Stimulated activated CD8-positive, alpha-beta memory T cell treated with anti-CD3 and anti-CD28 coated beads, Interleukin-7, amount 100 ng/mL, for 1 hour (primary cell): ENCODE measurements around the gene SPATS2.
"Not testable (repeated sequence)": the region's sequence is repeated elsewhere in the genome, so short reads cannot be mapped to it uniquely, and the experiment has no call there.

Experiments
- DNase-seq, 2 donors: peaks; one replicate each; pipeline ENCODE4 v3.0.0-alpha.2; 2020; ENCODE audit warnings: low read depth in 2 of 2

SPATS2 gene

DNA sequence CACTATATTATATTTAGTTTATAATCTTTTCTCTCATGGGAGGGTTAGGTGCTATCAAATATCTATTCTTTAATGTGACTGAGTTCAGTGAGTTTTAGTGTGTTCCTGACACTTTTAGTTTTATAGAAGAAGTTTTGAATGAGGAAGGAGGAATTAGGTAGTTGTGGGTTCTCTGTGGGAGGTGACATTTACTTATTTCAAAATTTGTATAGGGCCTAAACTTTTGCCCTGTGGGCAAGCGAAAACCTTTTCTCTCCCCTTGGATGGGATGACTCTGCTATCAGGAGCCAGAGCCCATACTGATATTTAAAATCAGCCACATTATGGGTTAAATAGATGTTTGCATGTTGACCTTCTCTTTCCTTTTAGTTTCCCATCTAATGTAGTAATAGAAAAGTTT is 43.6 kb downstream of the SPATS2 start:
- no peak for DNase-seq

DNA sequence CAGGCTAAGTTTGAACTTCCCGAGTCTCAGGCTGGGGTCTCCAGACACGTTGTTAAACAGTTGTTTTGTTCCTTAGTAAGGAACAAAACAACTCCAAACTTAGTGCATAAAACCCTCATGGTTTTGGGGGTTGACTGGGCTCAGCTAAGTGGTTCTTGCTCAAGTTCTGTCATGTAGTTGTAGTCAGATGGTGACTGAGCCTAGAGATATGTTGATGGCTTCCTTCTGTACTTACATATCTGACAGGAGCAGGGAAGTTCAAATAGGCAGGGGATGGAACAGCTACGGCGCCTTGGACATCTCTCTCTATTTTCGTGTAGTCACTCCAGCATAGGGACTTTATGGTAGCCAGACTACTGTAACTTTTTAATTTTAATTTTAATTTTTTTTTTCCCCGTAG is 45.7 kb downstream of the SPATS2 start:
- DNase-seq: no peak

DNA sequence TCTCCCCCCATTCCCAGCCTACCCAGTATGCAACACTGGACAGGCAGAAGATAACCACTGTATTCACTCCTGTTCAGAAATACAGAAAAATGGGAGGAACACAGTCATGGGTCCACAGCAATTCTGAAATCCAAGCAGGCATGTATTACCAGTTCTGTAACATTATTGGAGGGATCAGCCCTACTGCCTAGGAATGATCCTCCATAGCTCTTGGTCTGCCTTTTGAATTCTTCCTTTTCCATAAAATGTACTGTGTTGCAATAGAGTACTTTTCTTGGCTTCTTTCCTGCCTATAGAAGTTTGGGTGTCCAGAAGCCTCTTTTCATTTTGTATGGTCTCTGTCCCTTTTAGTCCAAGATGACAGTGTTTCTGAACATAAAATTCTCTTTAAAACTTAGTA is 46.5 kb downstream of the SPATS2 start:
- no peak for DNase-seq

DNA sequence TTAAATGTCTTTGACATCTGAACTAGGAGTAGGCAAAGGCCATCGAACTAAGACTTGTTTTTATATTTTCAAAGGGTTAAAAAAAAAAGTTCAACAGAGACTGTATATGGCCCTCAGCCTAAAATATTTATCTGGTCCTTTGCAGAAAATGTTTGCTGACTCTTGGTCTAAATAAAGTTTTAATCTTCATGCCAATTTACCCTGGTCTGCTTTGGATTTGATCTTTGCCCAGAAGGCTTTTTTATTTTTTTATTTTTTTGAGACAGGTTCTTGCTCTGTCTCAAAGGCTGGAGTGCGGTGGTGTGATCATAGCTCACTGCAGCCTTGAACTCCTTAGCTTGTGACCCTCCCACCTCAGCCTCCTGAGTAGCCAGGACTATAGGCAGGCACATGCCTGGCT is 47.1 kb downstream of the SPATS2 start:
- no peak for DNase-seq

DNA sequence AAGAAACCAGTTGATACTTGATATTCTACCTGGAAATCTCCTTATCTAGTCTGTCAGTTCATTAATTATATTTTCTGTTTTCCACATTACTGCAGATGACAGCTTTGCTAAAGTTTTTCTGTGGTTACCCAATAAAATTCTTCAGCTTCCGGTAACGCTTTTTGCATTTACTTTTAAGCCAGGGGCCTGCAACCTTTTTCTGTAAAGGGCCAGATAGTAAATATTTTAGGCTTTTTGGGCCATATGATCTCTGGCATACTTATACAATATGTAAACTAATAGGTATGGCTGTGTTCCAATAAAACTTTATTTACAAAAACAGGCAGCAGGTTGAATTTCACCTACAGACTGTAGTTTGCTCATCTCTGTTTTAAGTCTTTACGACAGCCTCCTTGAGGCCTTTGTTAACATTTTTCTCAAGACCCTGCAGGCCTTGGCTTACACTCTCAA is 48.3 kb downstream of the SPATS2 start:
- DNase-seq: no peak

DNA sequence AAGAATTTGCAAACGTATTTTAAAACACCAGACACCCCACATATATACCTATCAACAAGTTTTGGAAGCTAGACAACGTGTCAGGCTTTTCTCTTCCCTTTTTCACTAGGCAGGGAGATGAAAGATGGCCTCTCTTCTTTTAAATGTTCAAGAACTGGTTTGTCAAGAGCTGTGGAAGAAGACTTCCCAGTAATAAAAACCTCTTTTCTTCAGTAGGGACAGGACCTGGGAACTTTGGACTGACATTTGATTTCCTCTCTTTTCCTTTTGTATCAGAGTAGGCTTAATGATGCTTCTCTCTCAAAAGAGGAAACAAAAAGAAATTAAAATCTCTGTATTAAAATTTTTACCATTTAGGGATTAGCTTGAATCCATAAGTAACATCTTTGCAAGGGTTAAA is 49.6 kb downstream of the SPATS2 start:
- DNase-seq: no peak

DNA sequence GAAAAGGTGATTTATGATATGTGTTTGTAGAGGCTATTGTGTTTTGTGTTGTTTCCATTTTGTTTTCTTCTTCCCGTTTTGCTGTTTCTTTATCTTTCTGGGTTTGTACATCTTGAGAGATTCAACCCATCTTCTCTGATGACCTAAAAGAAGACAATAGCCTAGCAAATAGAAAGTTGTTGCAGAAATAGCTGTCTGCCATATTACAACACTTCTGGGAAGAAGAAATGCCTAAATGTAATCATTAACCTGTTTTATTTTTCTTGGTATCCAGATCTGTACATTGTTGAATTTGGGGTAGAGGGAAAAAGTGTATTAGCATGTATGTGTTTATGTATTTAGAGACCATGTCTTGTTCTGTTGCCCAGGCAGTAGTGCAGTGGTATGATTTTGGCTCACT is 50.3 kb downstream of the SPATS2 start:
- no peak for DNase-seq

DNA sequence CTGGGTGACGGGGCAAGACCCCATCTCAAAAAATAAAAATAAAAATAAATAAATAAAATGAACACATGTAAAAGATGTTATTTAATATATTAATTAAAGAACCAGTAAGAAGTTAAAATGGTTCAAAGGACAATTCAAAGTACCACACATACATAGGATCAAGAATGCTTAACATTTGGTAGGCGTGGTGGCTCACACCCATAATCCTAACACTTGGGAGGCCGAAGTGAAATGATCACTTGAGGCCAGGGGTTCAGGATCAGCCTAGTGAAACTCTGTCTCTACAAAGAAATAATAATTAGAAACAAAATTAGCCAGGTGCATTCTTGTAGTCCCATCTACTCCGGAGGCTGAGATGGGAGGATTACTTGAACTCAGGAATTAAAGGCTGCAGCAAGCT is 53.3 kb downstream of the SPATS2 start:
- DNase-seq: no peak

DNA sequence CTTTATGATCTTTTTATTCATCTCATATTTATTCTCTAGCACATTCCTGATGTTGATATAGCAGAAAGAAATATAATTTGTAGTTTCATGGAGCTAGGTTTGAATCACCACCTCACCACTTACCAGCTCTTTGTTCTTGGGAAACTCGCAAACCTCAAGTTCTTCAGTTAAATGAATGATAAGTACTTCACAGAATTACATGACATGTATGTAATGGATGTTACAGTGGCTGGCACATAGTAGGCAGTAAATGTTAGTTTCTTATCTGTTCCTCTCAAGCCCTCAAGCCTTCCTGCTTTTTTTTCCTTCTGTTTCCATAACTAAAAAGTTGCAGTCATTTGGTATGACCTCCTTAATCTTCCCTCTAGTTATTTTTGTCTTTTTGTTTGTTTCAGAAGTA is 54.9 kb downstream of the SPATS2 start:
- no peak for DNase-seq

DNA sequence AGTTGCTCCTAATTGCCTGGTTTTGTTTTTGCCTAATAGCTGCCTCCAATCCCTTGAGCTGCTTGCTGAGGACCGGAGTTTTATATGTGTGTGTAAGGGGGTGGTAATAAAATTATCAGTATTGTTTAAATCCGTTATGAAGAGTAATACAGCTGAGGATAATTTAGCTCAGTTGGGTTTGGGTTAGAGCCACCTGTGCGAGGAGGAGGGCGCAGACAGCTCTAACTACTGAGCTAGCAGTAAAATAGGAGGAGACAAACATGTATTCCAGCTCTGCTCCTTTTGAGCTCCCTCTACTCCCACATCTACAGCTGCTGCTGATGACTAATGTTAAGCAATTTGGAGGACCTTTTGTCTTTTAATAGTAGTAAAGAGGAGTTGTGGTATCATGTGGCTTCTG is 61.5 kb downstream of the SPATS2 start:
- DNase-seq: no peak

DNA sequence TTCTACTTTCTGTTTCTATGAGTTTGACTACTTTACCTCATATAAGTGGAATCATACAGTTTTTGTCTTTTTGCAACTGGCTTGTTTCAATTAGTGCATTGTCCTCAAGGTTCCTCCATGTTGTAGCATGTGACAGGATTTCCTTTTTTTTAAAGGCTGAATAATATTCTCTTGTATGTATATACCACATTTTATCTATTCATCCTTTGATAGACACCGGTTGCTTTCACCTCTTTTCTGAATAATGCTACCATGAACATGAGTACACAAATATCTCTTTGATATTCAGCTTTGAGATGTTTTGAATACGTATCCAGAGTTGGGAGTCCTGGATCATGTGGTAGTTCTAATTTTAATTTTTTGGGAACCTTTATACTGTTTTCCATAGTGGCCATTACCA is 65.4 kb downstream of the SPATS2 start:
- no peak for DNase-seq

DNA sequence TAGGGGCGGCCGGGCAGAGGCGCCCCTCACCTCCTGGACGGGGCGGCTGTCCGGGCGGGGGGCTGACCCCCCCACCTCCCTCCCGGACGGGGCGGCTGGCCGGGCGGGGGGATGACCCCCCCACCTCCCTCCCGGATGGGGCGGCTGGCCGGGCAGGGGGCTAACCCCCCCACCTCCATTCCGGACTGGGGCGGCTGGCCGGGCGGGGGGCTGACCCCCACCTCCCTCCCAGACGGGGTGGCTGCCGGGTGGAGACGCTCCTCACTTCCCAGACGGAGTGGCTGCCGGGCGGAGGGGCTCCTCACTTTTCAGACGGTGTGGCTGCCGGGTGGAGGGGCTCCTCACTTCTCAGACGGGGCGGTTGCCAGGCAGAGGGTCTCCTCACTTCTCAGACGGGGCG is 69.5 kb downstream of the SPATS2 start:
- DNase-seq: not testable (repeated sequence)

DNA sequence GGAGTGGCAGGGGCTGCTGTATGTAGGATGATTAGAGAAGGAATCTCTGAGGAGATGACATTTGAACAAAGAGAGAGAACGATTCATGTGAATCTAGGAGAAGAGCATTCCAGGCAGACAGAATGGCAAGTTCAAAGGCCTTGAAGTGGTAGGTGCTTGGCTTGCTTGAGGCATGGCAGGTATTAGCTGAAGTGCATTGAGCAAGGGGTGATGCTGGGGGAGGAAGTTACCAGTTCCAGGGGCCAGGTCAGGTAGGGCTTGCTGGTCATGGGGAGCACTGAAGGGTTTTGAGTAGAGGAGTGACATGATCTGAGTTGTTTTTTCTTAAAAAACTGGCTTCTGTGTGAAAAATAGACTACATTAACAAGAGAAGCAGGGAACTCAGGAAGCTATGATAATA is 71.8 kb downstream of the SPATS2 start:
- DNase-seq: no peak

DNA sequence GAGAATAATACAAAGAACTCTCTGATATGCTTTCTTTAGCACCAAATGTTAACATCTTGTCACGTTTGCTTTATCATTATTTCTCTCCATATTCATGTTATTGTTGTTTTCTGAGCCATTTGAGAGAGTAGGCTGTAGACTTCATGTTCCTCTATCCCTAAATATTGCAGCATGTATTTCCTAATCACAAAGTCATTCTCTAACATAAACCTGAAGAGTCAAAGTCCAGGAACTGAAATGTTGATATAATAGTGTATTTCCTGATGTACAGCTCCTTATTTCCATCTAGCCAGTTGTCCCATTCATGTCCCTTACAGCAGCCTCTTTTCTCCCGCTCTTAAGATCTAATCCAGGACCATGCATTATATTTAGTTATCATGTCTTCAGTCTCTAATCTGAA is 72.8 kb downstream of the SPATS2 start:
- no peak for DNase-seq

DNA sequence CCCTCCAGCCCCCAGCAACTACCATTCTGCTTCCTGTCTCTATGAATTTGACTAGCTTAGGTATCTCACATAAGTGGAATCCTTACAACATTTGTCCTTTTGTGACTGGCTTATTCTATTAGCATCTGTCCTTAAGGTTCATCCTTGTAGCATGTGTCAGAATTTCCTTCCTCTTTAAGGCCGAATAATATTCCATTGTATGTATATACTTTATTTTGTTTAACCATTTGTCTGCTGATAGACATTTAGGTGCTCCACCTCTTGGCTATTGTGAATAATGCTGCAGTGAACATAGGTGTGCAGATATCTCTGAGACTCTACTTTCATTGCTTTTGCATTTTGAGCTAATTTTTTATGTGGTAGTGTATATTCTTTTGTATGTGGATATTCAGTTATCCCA is 75.7 kb downstream of the SPATS2 start:
- no peak for DNase-seq

DNA sequence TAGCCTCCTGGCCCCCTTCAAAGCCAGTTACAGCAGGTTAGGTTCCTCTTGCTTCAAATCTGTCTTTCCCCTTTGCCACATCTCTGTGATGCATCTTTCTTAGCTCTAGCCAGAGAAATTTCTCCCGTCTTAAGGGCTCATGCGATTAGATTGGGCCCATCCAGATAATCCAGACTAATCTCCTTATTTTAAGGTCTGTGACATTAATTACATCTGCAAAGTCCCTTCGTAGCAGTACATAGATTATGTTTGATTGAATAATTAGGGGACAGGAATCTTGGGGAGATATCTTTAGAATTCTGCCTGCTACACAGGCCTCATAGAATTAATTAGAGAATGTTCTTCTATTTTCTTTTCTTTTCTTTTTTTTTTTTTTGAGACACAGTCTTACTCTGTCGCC is 79.3 kb downstream of the SPATS2 start:
- DNase-seq: no peak

DNA sequence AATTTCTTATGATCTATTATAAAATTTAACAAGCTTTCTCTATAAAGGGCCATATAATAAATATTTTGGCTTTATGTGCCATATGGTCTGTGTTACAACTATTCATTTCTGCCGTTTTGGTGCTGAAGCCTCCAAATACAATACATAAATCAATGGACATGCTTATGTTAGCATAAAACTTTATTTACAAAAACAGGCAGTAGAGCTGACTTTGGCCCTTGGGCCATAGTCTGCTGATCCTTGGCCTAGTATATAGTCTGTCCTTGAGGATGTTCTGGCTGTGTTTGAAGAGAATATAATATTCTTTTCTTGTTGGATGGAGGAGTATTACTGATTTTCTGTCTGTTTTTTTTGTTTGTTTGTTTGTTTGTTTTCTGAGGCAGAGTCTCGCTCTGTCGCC is 81.6 kb downstream of the SPATS2 start:
- no peak for DNase-seq

DNA sequence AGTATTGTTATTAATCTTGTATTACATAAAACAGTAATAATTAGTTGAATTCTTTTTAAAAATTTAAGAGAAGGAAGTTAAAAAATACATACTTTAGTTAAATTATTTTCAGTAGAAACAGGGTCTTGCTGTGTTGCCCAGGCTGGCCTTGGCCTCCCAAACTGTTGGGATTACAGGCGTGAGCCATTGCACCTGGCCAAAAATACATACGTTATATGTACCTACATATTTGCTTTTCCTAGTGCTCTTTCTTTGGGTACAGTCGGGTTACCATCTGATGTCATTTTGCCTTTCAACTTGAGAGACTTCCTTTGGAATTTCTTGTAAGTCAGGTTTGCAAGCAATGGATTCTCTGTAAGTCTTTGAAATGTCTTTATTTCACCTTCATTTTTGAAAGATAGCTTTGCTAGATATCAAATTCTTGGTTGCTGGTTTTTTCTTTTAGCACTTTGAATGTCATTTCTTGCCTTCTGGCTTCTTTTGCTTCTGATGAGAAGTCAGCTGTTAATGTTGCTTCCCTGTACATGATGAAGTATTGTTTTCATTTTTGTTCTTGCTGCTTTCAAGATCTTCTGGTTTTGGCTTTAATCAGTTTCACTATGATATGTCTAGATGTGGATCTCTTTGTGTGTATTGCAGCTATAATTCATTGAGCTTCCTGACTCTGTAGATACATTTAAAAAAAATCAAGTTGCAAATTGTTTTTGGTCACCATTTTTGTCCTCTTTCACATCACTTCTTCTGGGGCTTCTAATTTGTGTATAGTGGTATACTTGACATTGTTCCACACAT is 84.4 kb downstream of the SPATS2 start:
- no peak for DNase-seq

DNA sequence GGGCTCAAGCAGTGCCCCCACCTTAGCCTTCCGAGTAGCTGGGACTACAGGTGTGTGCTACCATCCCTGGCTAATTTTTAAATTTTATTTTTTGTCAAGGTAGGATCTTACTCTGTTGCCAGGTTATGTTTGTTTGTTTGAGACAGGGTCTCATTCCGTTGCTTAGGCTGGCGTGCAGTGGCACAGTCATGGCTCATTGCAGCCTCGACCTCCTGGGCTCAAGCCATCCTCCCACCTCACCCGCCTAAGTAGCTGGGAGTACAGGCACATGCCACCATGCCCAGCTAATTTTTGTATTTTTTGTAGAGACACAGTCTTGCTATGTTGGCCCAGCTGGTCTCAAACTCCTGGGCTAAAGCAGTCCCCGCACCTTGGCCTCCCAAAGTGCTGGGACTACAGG is 88.2 kb downstream of the SPATS2 start:
- no peak for DNase-seq

DNA sequence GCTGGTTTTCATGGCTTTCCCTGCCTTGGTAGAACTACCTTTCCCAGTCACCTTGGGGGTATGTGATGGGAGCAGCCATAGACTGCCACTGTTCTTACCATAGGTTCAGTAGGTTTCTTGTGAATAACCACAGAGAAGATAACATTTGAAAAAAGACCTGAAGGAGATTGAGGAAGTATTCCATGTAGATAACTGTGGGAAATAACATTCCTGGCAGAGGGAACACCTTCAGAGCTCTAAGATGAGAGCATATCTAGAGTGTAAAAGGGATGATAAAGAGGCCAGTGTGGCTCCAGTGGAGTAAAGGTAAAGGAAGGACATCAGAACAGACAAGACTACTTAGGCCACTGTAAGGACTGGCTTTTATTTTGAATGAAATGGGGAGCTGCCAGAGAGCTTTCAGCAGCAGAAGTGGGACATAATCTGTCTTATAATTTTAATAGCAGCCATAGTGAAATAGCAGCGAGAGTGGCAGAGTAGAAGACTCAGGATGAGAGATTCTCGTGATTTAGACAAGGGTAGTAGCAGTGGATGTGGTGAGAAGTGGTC is 88.9 kb downstream of the SPATS2 start:
- no peak for DNase-seq

DNA sequence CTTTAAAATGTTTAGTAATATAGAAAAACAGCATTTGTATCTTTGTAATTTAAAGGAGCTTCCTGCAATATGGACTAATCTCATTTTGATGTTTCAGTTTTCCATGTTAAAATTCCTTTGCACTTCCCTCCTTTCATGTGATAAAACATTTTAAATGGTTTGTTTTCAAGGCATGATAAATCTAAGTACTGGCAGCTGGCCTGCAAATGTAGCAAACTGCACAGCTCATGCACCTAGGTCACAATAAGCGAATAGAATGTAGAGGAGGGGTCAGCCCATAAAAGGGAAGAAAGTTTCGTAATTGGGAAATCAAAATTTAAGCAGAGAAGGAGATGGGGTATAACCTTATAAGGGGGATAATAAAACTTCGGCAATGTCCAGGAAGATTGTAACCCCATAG is 91.6 kb downstream of the SPATS2 start:
- DNase-seq: no peak

DNA sequence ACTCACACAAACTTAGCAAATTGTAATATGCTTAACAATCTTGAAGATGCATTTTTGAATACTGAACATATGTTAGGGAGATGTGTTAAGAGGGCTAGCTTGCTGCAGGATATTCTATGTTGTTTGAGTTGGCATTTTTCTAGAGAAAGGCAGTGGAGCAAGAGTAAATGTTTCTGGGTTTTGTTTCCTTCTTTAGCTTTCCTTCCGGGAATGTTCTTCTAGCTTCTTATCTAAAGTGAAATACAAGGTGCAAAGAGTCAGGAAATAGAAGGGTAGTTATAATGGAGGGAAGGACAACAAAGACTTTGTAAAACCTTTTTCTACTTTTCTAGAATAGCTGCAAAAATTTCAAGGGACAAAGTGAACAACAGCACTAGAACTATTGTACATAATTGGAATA is 94.0 kb downstream of the SPATS2 start:
- no peak for DNase-seq

DNA sequence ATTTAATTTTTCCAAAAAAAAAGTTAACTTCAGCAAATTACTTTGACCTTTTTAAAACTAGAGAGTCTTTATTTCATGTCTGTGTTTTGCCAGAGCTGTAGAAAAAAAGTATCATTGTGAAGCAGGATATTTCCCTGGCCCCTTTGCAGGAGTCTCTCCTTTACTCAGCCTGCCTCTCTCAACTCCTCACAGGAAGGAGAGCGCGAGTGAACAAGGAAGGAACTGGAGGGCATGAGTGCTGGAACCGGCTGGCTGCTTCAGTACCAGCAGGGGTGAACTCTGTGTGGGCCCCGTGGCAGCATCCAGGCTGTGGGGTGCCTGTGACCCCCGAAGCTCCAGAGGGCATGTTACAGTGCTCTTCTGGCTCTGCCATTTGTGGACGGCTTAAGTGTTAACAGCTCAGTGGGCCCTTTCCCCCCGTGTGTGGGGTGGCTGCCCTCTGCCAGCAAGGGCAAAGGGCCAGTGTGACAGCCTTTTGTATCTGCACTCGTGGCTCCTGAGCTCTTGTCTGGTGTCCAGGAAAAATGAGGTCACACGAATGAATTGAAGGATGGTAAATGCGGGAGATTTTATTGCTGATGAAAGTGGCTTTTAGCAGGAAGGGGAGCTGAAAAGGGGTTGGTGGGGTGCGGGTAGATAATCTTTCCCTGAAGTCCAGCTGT is 95.0 kb downstream of the SPATS2 start:
- DNase-seq: no peak
